ENCODE results near the gene NHS. TPM values are rescaled to one million over a fixed set of nuclear protein-coding genes. Genes with fewer than 3 reads are reported as not detected.

Gene NHS
- total and polyA plus RNA-seq, 2 of the 13 experiments (the other 11 are each of a cell fraction or from before 2014, with no cell fraction given): 0.02 TPM; not detected in 1

- TF ChIP-seq ZNF720 (CRISPR knock-in tag; IDR thresholded peaks at IDR 0.05) (no peak), SP1 (IDR thresholded peaks at IDR 0.05) (no peak), SP1 (CRISPR knock-in tag; IDR thresholded peaks at IDR 0.05) (no peak), ZFP37 (CRISPR knock-in tag; IDR thresholded peaks at IDR 0.05; ENCODE audit: borderline replicate concordance) (no peak), ZNF644 (CRISPR knock-in tag; IDR thresholded peaks at IDR 0.05; ENCODE audit: low read depth) (no peak), SP4 (CRISPR knock-in tag; IDR thresholded peaks at IDR 0.05) (no peak), ZNF331 (CRISPR knock-in tag; IDR thresholded peaks at IDR 0.05) (no peak), ZNF224 (CRISPR knock-in tag; IDR thresholded peaks at IDR 0.05) (no peak), ZNF230 (CRISPR knock-in tag; IDR thresholded peaks at IDR 0.05) (no peak)
Measured at GRCh38 chrX:17616936-17617335, 241.9 kb downstream of the NHS start (continued).

GRCh38 chrX:17617806-17618205, 242.8 kb downstream of the NHS start:
- Histone ChIP-seq H3K79me2 (ENCODE audit: insufficient read depth, low read length) (no peaks in the 10 kb centered on the region), H3K9me3 (ENCODE audit: low read length) (no peaks in the 10 kb centered on the region), H3K27me3 (ENCODE audit: control insufficient read depth in 1 of 2, insufficient read depth in 2 of 2, low read length in 2 of 2) (no peaks in the 10 kb centered on the region), H3K4me3 (replicated peaks in 1 of 3; ENCODE audit: insufficient read depth in 1 of 3, low read depth in 2 of 3, low read length in 3 of 3) (no peak overlapping the region), H3K4me2 (ENCODE audit: low read depth, low read length) (no peak overlapping the region), H4K20me1 (ENCODE audit: insufficient read depth, low read length) (no peaks in the 10 kb centered on the region), H3K4me1 (ENCODE audit: insufficient read depth, low read length) (peaks cover 11% of the 10 kb centered on the region; the same call in 1 of the 2 replicates), H3K27ac (ENCODE audit: extremely low read length, insufficient read depth, low read length) (no peak overlapping the region), H2AFZ (ENCODE audit: low read length) (no peak overlapping the region), H3K9ac (ENCODE audit: insufficient read depth, low read depth, low read length) (no peak overlapping the region), H3K36me3 (replicated peaks in 1 of 2; ENCODE audit: control insufficient read depth in 1 of 2, insufficient read depth in 2 of 2, low read length in 2 of 2) (no peaks in the 10 kb centered on the region)
- intact Hi-C loops (cut with micrococcal nuclease; ENCODE audit: unreplicated experiment): no loop called here
- no TSS peak for BruUV-seq (replicated peaks)
- no peak for FAIRE-seq
- POLR2A ChIA-PET: no interaction called here
- 0% methylated on average over 1 of the region's 3 CpGs for WGBS (ENCODE audit: low lambda C conversion rate)
- CTCF ChIA-PET (ENCODE audit: low intra/inter-chr PET ratio, low total read pairs): no interaction called here
- DNase-seq (ENCODE audit: low spot score): no peak
- no peak for ATAC-seq
- in situ Hi-C loops (cut with HindIII; ENCODE audit: extremely low pct_ligation_motif_present, low pct_unique_long_range_greater_than_20kb): no loop called here
- TF ChIP-seq CBX5 (CRISPR knock-in tag; IDR thresholded peaks at IDR 0.05; ENCODE audit: borderline replicate concordance) (no peak), CREB1 (IDR thresholded peaks at IDR 0.05) (no peak), CREB1 (CRISPR knock-in tag; IDR thresholded peaks at IDR 0.05) (no peak), ZNF660 (CRISPR knock-in tag; IDR thresholded peaks at IDR 0.05; ENCODE audit: borderline replicate concordance, low read depth) (no peak), ZNF503 (CRISPR knock-in tag; IDR thresholded peaks at IDR 0.05) (no peak), PRDM15 (CRISPR knock-in tag; IDR thresholded peaks at IDR 0.05) (no peak), ZFP37 (CRISPR knock-in tag; IDR thresholded peaks at IDR 0.05; ENCODE audit: borderline replicate concordance) (no peak)
